H9 (cell line): ENCODE data around the gene ZNF678. TPM values are rescaled to one million over a fixed set of nuclear protein-coding genes. Genes with fewer than 3 reads are reported as not detected.

Experiments used
- DNase-seq: peaks from one replicate; pipeline ENCODE4 v3.0.0-alpha.2; 2017
- H2AFZ ChIP-seq: one replicate; pipeline ENCODE4 v1.6.1; 2013; ENCODE audit warnings: mild to moderate bottlenecking, low read length, control low read depth, moderate library complexity
- H2AK5ac ChIP-seq: 2 replicates; pipeline ENCODE4 v1.6.1; 2013; ENCODE audit warnings: low read length, control low read depth, mixed read lengths; ENCODE audit not compliant: insufficient read length
- H2BK120ac ChIP-seq: one replicate; pipeline ENCODE4 v1.6.1; 2013; ENCODE audit warnings: low read depth, mild to moderate bottlenecking, low read length, control low read depth, inconsistent platforms; ENCODE audit not compliant: poor library complexity, severe bottlenecking
- H2BK12ac ChIP-seq: 2 replicates; pipeline ENCODE4 v1.6.1; 2013; ENCODE audit warnings: low read length, control low read depth, mixed read lengths, low read depth; ENCODE audit not compliant: insufficient read length
- H2BK15ac ChIP-seq: 2 replicates; pipeline ENCODE4 v1.6.1; 2013; ENCODE audit warnings: low read depth, low read length, control low read depth
- H2BK20ac ChIP-seq: one replicate; pipeline ENCODE4 v1.6.1; 2013; ENCODE audit warnings: low read depth, mild to moderate bottlenecking, low read length, control low read depth, inconsistent platforms; ENCODE audit not compliant: poor library complexity, severe bottlenecking
- H2BK5ac ChIP-seq: 2 replicates; pipeline ENCODE4 v1.6.1; 2013; ENCODE audit warnings: low read length, control low read depth, mixed read lengths; ENCODE audit not compliant: insufficient read length
- H3K14ac ChIP-seq: 2 replicates; pipeline ENCODE4 v1.6.1; 2013; ENCODE audit warnings: low read length, control low read depth; ENCODE audit not compliant: insufficient read depth
- H3K18ac ChIP-seq: 2 replicates; pipeline ENCODE4 v1.6.1; 2013; ENCODE audit warnings: low read depth, mild to moderate bottlenecking, mixed read lengths, low read length, control low read depth; ENCODE audit not compliant: insufficient read length
- H3K23ac ChIP-seq: 2 replicates; pipeline ENCODE4 v1.6.1; 2013; ENCODE audit warnings: low read length, control low read depth, mixed read lengths, low read depth; ENCODE audit not compliant: insufficient read length
- H3K23me2 ChIP-seq: 2 replicates; pipeline ENCODE4 v1.6.1; 2013; ENCODE audit warnings: low read depth, mild to moderate bottlenecking, mixed read lengths, low read length, control low read depth; ENCODE audit not compliant: insufficient read length, poor library complexity, severe bottlenecking
- H3K27ac ChIP-seq: 2 replicates; pipeline ENCODE4 v1.5.1; 2013; ENCODE audit warnings: low read length, control low read depth, mixed read lengths, low read depth; ENCODE audit not compliant: insufficient read length
- H3K27me3 ChIP-seq: 2 replicates; pipeline ENCODE4 v1.6.1; 2013; ENCODE audit warnings: low read length, control low read depth, inconsistent platforms; ENCODE audit not compliant: insufficient read depth
- H3K4ac ChIP-seq: 2 replicates; pipeline ENCODE4 v1.6.1; 2013; ENCODE audit warnings: low read depth, mild to moderate bottlenecking, control low read depth, inconsistent platforms, low read length, moderate library complexity
- H3K4me1 ChIP-seq: 2 replicates; pipeline ENCODE4 v1.6.1; 2013; ENCODE audit warnings: low read length, control low read depth, inconsistent platforms; ENCODE audit not compliant: insufficient read depth
- H3K4me2 ChIP-seq: 2 replicates; pipeline ENCODE4 v1.6.1; 2013; ENCODE audit warnings: low read length, control low read depth, mixed read lengths; ENCODE audit not compliant: insufficient read length, insufficient read depth
- H3K56ac ChIP-seq: 2 replicates; pipeline ENCODE4 v1.6.1; 2013; ENCODE audit warnings: low read depth, mild to moderate bottlenecking, mixed read lengths, low read length, control low read depth; ENCODE audit not compliant: insufficient read length
- H3K79me1 ChIP-seq: 2 replicates; pipeline ENCODE4 v1.6.1; 2013; ENCODE audit warnings: low read depth, mild to moderate bottlenecking, moderate library complexity, low read length, control low read depth, inconsistent platforms; ENCODE audit not compliant: insufficient read depth, poor library complexity, severe bottlenecking
- H3K79me2 ChIP-seq: 2 replicates; pipeline ENCODE4 v1.6.1; 2013; ENCODE audit warnings: low read length, control low read depth, inconsistent platforms; ENCODE audit not compliant: insufficient read depth
- H3K9ac ChIP-seq: 2 replicates; pipeline ENCODE4 v1.6.1; 2013; ENCODE audit warnings: low read length, control low read depth, mixed read lengths; ENCODE audit not compliant: insufficient read length; ENCODE audit errors: extremely low read depth
- H3K9me3 ChIP-seq: one replicate; pipeline ENCODE4 v1.6.1; 2013; ENCODE audit warnings: low read depth, low read length, inconsistent platforms; ENCODE audit not compliant: control insufficient read depth
- H3T11ph ChIP-seq: one replicate; pipeline ENCODE4 v1.6.1; 2013; ENCODE audit warnings: mild to moderate bottlenecking, low read length, control low read depth, inconsistent platforms
- H4K20me1 ChIP-seq: one replicate; pipeline ENCODE4 v1.6.1; 2013; ENCODE audit not compliant: control insufficient read depth, insufficient read length, insufficient read depth
- H4K5ac ChIP-seq: 2 replicates; pipeline ENCODE4 v1.6.1; 2013; ENCODE audit warnings: low read depth, mild to moderate bottlenecking, mixed read lengths, low read length, control low read depth; ENCODE audit not compliant: insufficient read length
- H4K8ac ChIP-seq: replicated peaks from 2 replicates; pipeline ENCODE4 v1.6.1; 2013; ENCODE audit warnings: low read length, control low read depth, mixed read lengths, low read depth; ENCODE audit not compliant: insufficient read length
- H4K91ac ChIP-seq: 2 replicates; pipeline ENCODE4 v1.6.1; 2013; ENCODE audit warnings: low read depth, mild to moderate bottlenecking, moderate library complexity, mixed read lengths, low read length, control low read depth; ENCODE audit not compliant: insufficient read length
- H3K27ac Mint-ChIP-seq, 3 experiments: 2 replicates in 2 of 3; 3 replicates in 1 of 3; pipeline ENCODE4 v1.8.0; 2020 to 2021; ENCODE audit warnings: mixed read lengths in 3 of 3, mild to moderate bottlenecking in 1 of 3, moderate library complexity in 1 of 3
- H3K27me3 Mint-ChIP-seq: 2 replicates; pipeline ENCODE4 v1.8.0; 2021; ENCODE audit warnings: low read depth, mild to moderate bottlenecking, moderate library complexity, mixed read lengths
- H3K36me3 Mint-ChIP-seq, 3 experiments: 2 replicates in 2 of 3; 3 replicates in 1 of 3; pipeline ENCODE4 v1.8.0; 2020 to 2021; ENCODE audit warnings: low read depth in 3 of 3, mixed read lengths in 3 of 3; ENCODE audit not compliant: insufficient read depth in 1 of 3
- H3K4me1 Mint-ChIP-seq, 2 experiments: 2 replicates each; pipeline ENCODE4 v1.8.0; 2020; ENCODE audit warnings: mixed read lengths in 2 of 2
- H3K4me3 Mint-ChIP-seq, 2 experiments: 2 replicates in 1 of 2; 3 replicates in 1 of 2; pipeline ENCODE4 v1.8.0; 2020 to 2021; ENCODE audit warnings: mild to moderate bottlenecking in 2 of 2, mixed read lengths in 2 of 2, moderate library complexity in 1 of 2
- H3K9me3 Mint-ChIP-seq, 2 experiments: 2 replicates in 1 of 2; 3 replicates in 1 of 2; pipeline ENCODE4 v1.8.0; 2020; ENCODE audit warnings: mild to moderate bottlenecking in 2 of 2, mixed read lengths in 2 of 2, moderate library complexity in 1 of 2
- total RNA-seq: library from RNA; stranded (reverse); gene quantifications from 2 replicates; pipeline ENCODE4 v1.2.1, GENCODE V29; 2021
- TF ChIP-seq, protein P1 (sequence below): fragments of 200-600 bp; sonication (generic); conservative IDR thresholded peaks from 3 replicates; pipeline ENCODE4 v1.8.0; 2021; ENCODE audit warnings: antibody characterized with exemption, mild to moderate bottlenecking

ZNF678 gene
- total RNA-seq, 1 experiment from 2014 or later: 25.3 TPM

DNA sequence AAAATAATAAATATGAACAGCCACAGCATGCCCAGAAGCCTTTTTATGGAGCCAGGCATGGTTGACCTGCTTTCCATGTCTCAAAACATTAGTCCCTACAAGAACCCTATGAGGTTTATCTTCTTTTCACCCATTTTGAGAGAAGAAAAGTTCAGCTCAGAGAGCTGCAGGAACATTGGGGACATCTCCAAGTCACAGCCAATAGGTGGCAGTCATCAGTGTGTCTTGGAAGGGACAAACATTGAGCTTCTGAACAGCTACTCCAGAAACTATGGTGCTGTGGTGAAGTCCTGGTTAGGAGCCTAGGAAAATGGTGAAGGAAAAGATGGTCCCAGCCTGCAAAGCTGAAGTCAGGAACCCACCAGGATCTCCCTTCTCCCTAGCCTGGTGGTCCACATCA is 98.1 kb downstream of the ZNF678 start:
- H3K4me3 Mint-ChIP-seq: no peak overlapping the region

More for the DNA sequence above, 98.1 kb downstream of the ZNF678 start:
- no peak overlapping the region for H3K27ac ChIP-seq
- no peak overlapping the region for H4K8ac ChIP-seq
- H2BK120ac ChIP-seq: no peak overlapping the region
- peaks cover 92% of the 10 kb centered on the region for H3K9me3 ChIP-seq
- no peak overlapping the region for H3K14ac ChIP-seq
- H3T11ph ChIP-seq: no peak overlapping the region
- no peaks in the 10 kb centered on the region for H3K79me2 ChIP-seq
- no peak overlapping the region for H2BK20ac ChIP-seq
- no peak overlapping the region for H3K9ac ChIP-seq
- no peak overlapping the region for H4K5ac ChIP-seq
- no peak for DNase-seq
- H3K18ac ChIP-seq: no peak overlapping the region
- H3K27me3 ChIP-seq: no peaks in the 10 kb centered on the region
- no peak overlapping the region for H2BK12ac ChIP-seq
- H3K23ac ChIP-seq: no peak overlapping the region
- H2BK15ac ChIP-seq: no peak overlapping the region
- Mint-ChIP-seq H3K36me3 (peaks cover 57 to 83% (median 71%) of the 10 kb centered on the region in 3 experiments), H3K9me3 (peaks cover 90 to 96% of the 10 kb centered on the region in 2 experiments), H3K4me1 (no peaks in the 10 kb centered on the region), H3K27ac (no peak overlapping the region), H3K27me3 (peaks cover 7% of the 10 kb centered on the region)
- no peaks in the 10 kb centered on the region for H3K4me1 ChIP-seq
- H3K4me2 ChIP-seq: no peak overlapping the region
- H4K20me1 ChIP-seq: no peaks in the 10 kb centered on the region
- no peaks in the 10 kb centered on the region for H3K23me2 ChIP-seq
- H4K91ac ChIP-seq: no peak overlapping the region
- H3K4ac ChIP-seq: no peak overlapping the region
- TF ChIP-seq, protein P1, sequence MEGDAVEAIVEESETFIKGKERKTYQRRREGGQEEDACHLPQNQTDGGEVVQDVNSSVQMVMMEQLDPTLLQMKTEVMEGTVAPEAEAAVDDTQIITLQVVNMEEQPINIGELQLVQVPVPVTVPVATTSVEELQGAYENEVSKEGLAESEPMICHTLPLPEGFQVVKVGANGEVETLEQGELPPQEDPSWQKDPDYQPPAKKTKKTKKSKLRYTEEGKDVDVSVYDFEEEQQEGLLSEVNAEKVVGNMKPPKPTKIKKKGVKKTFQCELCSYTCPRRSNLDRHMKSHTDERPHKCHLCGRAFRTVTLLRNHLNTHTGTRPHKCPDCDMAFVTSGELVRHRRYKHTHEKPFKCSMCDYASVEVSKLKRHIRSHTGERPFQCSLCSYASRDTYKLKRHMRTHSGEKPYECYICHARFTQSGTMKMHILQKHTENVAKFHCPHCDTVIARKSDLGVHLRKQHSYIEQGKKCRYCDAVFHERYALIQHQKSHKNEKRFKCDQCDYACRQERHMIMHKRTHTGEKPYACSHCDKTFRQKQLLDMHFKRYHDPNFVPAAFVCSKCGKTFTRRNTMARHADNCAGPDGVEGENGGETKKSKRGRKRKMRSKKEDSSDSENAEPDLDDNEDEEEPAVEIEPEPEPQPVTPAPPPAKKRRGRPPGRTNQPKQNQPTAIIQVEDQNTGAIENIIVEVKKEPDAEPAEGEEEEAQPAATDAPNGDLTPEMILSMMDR: peak; percentile 34; the same call in 2 of the 3 replicates
- H2BK5ac ChIP-seq: no peak overlapping the region
- H3K56ac ChIP-seq: no peak overlapping the region
- H2AK5ac ChIP-seq: no peak overlapping the region
- H2AFZ ChIP-seq: no peak overlapping the region
- H3K79me1 ChIP-seq: no peaks in the 10 kb centered on the region
